Astrocyte (in vitro differentiated cells and primary cell): ENCODE measurements around the gene DUS4L. TPM values are rescaled to one million over a fixed set of nuclear protein-coding genes. Genes with fewer than 3 reads are reported as not detected.
A peak's percentile ranks its signal among the peaks of the same experiment; 100 is the strongest.

Experiments used
- DNase-seq: peaks from one replicate; pipeline ENCODE4 v3.0.0-alpha.2; 2010; ENCODE audit warnings: low read depth
- FAIRE-seq: peaks from 2 replicates; lab custom pipeline; 2011; peaks lifted over from hg19 to GRCh38; lab: Jason Lieb, UNC
- H2AFZ ChIP-seq: 2 replicates; pipeline ENCODE4 v1.6.0; 2012; ENCODE audit warnings: low read depth, low read length, inconsistent platforms
- H3K27ac ChIP-seq: 2 replicates; pipeline ENCODE4 v1.5.1; 2011; ENCODE audit warnings: low read depth, low read length, inconsistent platforms
- H3K27me3 ChIP-seq: 2 replicates; pipeline ENCODE4 v1.6.0; 2011; ENCODE audit warnings: low read length, inconsistent platforms; ENCODE audit not compliant: insufficient read depth
- H3K36me3 ChIP-seq: 2 replicates; pipeline ENCODE4 v1.5.1; 2011; ENCODE audit warnings: low read length, inconsistent platforms; ENCODE audit not compliant: insufficient read depth
- H3K4me1 ChIP-seq: 2 replicates; pipeline ENCODE4 v1.5.1; 2011; ENCODE audit warnings: low read length, inconsistent platforms; ENCODE audit not compliant: insufficient read depth
- H3K4me2 ChIP-seq: 2 replicates; pipeline ENCODE4 v1.6.0; 2012; ENCODE audit warnings: low read length, inconsistent platforms
- H3K4me3 ChIP-seq: 2 replicates; pipeline ENCODE4 v1.5.1; 2011; ENCODE audit warnings: low read depth, mild to moderate bottlenecking, low read length, inconsistent platforms; ENCODE audit not compliant: insufficient read depth
- H3K79me2 ChIP-seq: 2 replicates; pipeline ENCODE4 v1.6.0; 2012; ENCODE audit warnings: mild to moderate bottlenecking, low read length, inconsistent platforms; ENCODE audit not compliant: insufficient read depth
- H3K9ac ChIP-seq: 2 replicates; pipeline ENCODE4 v1.6.0; 2012; ENCODE audit warnings: mild to moderate bottlenecking, low read length, inconsistent platforms
- H3K9me3 ChIP-seq: 2 replicates; pipeline ENCODE4 v1.5.1; 2012; ENCODE audit warnings: low read depth, mild to moderate bottlenecking, low read length, inconsistent platforms; ENCODE audit not compliant: insufficient read depth
- H4K20me1 ChIP-seq: 2 replicates; pipeline ENCODE4 v1.6.0; 2012; ENCODE audit warnings: low read length, inconsistent platforms; ENCODE audit not compliant: insufficient read depth
- H3K27ac Mint-ChIP-seq: one replicate; pipeline ENCODE4 v1.8.0; 2021; ENCODE audit warnings: mild to moderate bottlenecking, mixed read lengths; ENCODE audit not compliant: unreplicated experiment
- H3K27me3 Mint-ChIP-seq: one replicate; pipeline ENCODE4 v1.8.0; 2021; ENCODE audit warnings: low read depth, mixed read lengths; ENCODE audit not compliant: unreplicated experiment
- H3K36me3 Mint-ChIP-seq: one replicate; pipeline ENCODE4 v1.8.0; 2021; ENCODE audit warnings: low read depth, mixed read lengths; ENCODE audit not compliant: unreplicated experiment
- H3K4me1 Mint-ChIP-seq: one replicate; pipeline ENCODE4 v1.8.0; 2021; ENCODE audit warnings: low read depth, mixed read lengths; ENCODE audit not compliant: unreplicated experiment
- H3K4me3 Mint-ChIP-seq: one replicate; pipeline ENCODE4 v1.8.0; 2021; ENCODE audit warnings: mild to moderate bottlenecking, moderate library complexity, mixed read lengths; ENCODE audit not compliant: unreplicated experiment
- H3K9me3 Mint-ChIP-seq: one replicate; pipeline ENCODE4 v1.8.0; 2021; ENCODE audit warnings: mild to moderate bottlenecking, mixed read lengths; ENCODE audit not compliant: unreplicated experiment
- EZH2 ChIP-seq: IDR thresholded peaks from 2 replicates; pipeline ENCODE4 v1.6.1; 2012; ENCODE audit warnings: mild to moderate bottlenecking, low read length, inconsistent platforms; ENCODE audit not compliant: insufficient read depth
- total RNA-seq: library from RNA; stranded (reverse); gene quantifications from 2 replicates; pipeline ENCODE4 v1.2.1, GENCODE V29; 2021
- TF ChIP-seq, protein P1 (sequence below): IDR thresholded peaks from 2 replicates; pipeline ENCODE4 v1.5.1; 2011; ENCODE audit warnings: low read depth, mild to moderate bottlenecking, inconsistent platforms, low read length, moderate library complexity; ENCODE audit not compliant: insufficient read depth

DUS4L gene
- total RNA-seq, 1 donor from 2014 or later = 6.3 TPM

DNA sequence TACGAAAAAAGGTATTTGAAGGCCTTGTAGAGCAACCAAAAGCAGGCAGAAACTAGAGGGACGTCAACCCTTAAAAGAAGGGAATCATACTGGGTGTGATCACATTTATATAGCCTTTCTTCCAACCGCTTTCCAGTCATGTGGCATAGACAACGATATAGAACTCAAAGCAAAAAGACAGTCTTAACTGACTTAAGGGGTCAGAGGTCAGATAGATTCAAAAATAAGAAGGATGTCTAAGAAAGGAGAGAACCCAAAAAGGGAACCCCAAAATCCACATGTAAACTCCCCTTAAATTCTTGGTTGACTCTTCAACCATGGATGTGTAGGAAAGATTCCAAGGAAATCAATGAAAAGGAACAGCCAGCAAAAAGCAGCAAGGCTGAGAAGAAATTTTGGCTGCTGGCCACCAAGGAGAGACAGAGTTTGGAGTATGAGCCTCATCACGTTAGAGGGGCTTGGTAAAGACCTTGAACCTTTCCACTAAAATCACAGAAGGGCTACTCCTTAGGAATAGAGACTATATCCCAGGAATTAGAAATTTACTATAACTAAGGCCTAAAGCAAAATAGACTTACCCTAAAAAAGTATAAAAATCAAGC, 24.9 kb downstream of the DUS4L start:
- H3K4me3 ChIP-seq = no peak overlapping the region
- Mint-ChIP-seq H3K27ac (no peak overlapping the region), H3K36me3 (peaks cover 20% of the 10 kb centered on the region), H3K4me3 (no peak overlapping the region), H3K4me1 (peaks cover 4% of the 10 kb centered on the region), H3K9me3 (no peaks in the 10 kb centered on the region), H3K27me3 (no peaks in the 10 kb centered on the region)
- DNase-seq (no peak), FAIRE-seq (no peak)
- H3K79me2 ChIP-seq = peaks cover 21% of the 10 kb centered on the region
- TF ChIP-seq, protein P1, sequence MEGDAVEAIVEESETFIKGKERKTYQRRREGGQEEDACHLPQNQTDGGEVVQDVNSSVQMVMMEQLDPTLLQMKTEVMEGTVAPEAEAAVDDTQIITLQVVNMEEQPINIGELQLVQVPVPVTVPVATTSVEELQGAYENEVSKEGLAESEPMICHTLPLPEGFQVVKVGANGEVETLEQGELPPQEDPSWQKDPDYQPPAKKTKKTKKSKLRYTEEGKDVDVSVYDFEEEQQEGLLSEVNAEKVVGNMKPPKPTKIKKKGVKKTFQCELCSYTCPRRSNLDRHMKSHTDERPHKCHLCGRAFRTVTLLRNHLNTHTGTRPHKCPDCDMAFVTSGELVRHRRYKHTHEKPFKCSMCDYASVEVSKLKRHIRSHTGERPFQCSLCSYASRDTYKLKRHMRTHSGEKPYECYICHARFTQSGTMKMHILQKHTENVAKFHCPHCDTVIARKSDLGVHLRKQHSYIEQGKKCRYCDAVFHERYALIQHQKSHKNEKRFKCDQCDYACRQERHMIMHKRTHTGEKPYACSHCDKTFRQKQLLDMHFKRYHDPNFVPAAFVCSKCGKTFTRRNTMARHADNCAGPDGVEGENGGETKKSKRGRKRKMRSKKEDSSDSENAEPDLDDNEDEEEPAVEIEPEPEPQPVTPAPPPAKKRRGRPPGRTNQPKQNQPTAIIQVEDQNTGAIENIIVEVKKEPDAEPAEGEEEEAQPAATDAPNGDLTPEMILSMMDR = no peak
- no peak for TF ChIP-seq EZH2
- H3K36me3 ChIP-seq = peaks cover 8% of the 10 kb centered on the region
- H3K9me3 ChIP-seq = no peaks in the 10 kb centered on the region
- peaks cover 3% of the 10 kb centered on the region for H4K20me1 ChIP-seq
- H3K27ac ChIP-seq = no peak overlapping the region
- H3K4me2 ChIP-seq = no peak overlapping the region
- no peak overlapping the region for H3K9ac ChIP-seq
- H3K4me1 ChIP-seq = no peaks in the 10 kb centered on the region
- no peak overlapping the region for H2AFZ ChIP-seq
- H3K27me3 ChIP-seq = no peaks in the 10 kb centered on the region

GRCh38 chr7:107591421-107591820, 27.6 kb downstream of the DUS4L start:
- Histone ChIP-seq H4K20me1 (no peaks in the 10 kb centered on the region), H3K36me3 (no peaks in the 10 kb centered on the region), H3K4me1 (peaks cover 17% of the 10 kb centered on the region), H3K79me2 (peaks cover 11% of the 10 kb centered on the region), H3K4me3 (no peak overlapping the region), H3K9ac (no peak overlapping the region), H2AFZ (no peak overlapping the region), H3K4me2 (no peak overlapping the region), H3K27me3 (no peaks in the 10 kb centered on the region), H3K27ac (no peak overlapping the region), H3K9me3 (no peaks in the 10 kb centered on the region)
- H3K9me3 Mint-ChIP-seq = no peaks in the 10 kb centered on the region
- peaks cover 17% of the 10 kb centered on the region for H3K36me3 Mint-ChIP-seq
- no peaks in the 10 kb centered on the region for H3K27me3 Mint-ChIP-seq
- no peak for FAIRE-seq
- no peak overlapping the region for H3K27ac Mint-ChIP-seq
- TF ChIP-seq, protein P1 = no peak
- TF ChIP-seq EZH2 = no peak
- no peak overlapping the region for H3K4me3 Mint-ChIP-seq
- DNase-seq = no peak
- H3K4me1 Mint-ChIP-seq = peaks cover 15% of the 10 kb centered on the region

DNA sequence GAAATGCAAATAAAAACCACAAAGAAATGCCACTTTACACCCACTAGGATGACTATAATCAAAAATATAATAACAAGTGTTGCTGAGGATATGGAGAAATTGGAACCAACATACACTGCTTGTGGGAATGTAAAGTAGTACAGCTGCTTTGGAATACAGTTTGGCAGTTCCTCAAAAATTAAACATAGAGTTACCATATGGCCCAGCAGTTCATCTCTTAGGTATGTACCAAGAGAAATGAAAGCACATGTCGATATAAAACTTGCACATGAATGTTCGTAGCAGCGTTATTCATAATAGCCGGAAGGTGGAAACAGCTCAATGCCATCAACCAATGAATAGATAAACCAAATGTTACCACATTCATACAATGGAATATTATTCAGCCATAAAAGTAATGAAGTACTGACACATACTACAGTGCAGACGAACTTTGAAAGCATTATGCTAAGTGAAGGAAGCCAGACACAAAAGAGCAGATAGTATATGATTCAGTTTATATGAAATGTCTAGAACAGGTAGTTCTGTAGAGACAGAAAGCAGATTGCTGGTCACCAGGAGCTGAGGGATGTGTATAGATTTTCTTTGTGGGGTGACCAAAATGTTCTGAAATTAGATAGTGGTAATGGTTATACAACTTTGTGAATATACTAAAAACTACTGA, 28.7 kb downstream of the DUS4L start:
- no peaks in the 10 kb centered on the region for H3K36me3 ChIP-seq
- H3K9me3 Mint-ChIP-seq = no peaks in the 10 kb centered on the region
- FAIRE-seq = no peak
- H3K79me2 ChIP-seq = peaks cover 8% of the 10 kb centered on the region
- DNase-seq = peak; percentile 71
- H3K4me2 ChIP-seq = no peak overlapping the region
- peaks cover 22% of the 10 kb centered on the region for H3K4me1 ChIP-seq
- no peak overlapping the region for H3K4me3 Mint-ChIP-seq
- peaks cover 13% of the 10 kb centered on the region for H3K36me3 Mint-ChIP-seq
- no peaks in the 10 kb centered on the region for H3K9me3 ChIP-seq
- H3K27ac Mint-ChIP-seq = no peak overlapping the region
- H3K27ac ChIP-seq = no peak overlapping the region
- H3K4me3 ChIP-seq = no peak overlapping the region
- no peak overlapping the region for H2AFZ ChIP-seq
- TF ChIP-seq EZH2 = no peak
- TF ChIP-seq, protein P1 = no peak
- H3K4me1 Mint-ChIP-seq = peaks cover 15% of the 10 kb centered on the region
- no peaks in the 10 kb centered on the region for H3K27me3 ChIP-seq
- H3K9ac ChIP-seq = no peak overlapping the region
- no peaks in the 10 kb centered on the region for H3K27me3 Mint-ChIP-seq
- H4K20me1 ChIP-seq = no peaks in the 10 kb centered on the region
